ENCODE measurements around the gene UBQLNL.

The UBQLNL gene

GRCh38 chr11:5516599-5516998 is at the start of gene UBQLNL:
Gene UBQLNL, minus strand, starts transcription at chr11:5516699. Its CDS starts 258 bp downstream, at chr11:5516441.
- DNase-seq: no peak

DNA sequence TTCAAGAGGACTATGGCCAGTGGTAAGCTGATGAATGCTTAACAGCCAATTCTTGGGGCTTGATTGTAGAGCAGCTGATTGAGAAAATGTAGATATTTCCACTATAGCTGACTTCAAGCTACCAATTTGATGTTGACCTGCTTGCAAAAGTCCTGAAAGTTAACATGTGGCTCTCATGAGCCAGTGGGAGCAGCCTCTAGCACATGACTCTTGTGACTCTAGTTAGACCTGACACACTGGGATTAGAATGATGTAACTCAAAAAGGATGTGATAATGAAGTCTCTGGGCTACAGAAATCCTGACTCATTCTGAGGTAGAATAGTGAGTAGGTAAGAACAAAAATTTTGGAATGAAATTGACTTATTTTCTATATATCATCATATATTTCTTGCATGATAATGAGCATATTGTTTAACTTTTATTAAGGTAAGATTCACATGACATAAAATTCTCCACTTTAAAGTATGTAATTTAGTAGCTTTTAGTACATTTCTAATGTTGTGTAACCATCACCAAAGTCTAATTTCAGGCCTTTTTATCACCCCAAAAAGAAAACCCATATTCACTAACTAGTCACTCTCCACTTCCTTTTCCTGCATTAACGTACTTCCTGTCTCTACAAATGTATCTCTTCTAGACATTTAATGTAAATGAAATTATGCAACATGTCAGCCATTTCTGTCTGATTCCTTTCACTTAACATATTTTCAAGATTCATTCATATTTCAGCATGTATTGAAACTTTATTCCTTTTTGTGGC is 47.9 kb upstream of the UBQLNL start:
- no peak for DNase-seq

DNA sequence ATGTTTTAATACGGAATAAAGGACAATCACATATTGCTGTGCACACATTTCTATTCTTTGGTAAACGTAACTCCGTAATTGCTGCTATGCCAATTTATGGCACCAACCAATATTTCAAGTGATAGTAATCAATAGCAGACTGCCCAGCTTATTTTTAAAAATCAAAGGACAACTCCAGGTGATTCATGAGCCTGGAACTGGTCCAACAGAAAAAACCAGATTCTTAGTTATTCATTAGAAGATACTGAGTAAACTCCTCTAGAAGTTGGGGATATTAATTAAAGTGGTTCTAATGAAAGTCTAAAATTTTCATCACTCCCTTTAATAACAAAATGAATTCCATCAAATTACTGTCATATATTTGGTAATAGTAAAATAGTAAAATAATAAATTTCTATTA is 41.3 kb upstream of the UBQLNL start:
- no peak for DNase-seq

- no peak for DNase-seq
Measured at GRCh38 chr11:5556596-5557188, 40.2 kb upstream of the UBQLNL start.

DNA sequence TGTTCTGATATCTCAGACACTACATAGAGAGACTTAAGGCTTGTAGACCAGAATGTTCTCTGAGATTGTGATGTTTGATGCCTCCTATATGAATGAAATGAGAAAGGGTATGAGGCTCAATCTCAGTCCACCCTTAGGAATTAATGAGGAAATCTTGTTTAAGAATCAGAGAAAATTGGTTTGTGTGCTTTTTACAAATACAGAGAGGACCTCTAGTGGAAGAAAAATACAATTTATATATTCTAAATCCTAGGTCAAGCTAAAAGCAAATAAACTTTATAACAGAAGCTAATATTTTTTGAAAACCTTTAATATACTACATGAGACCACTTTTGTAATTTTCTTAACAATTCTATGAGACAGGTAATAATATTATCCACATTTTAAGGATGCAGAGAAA is 36.8 kb upstream of the UBQLNL start:
- DNase-seq: no peak

GRCh38 chr11:5550440-5551095 is 34.1 kb upstream of the UBQLNL start:
- DNase-seq: no peak

GRCh38 chr11:5548440-5548839 is 31.9 kb upstream of the UBQLNL start, which contains the start of gene OR52H1:
Gene OR52H1, minus strand, starts transcription at chr11:5548540. Its CDS starts 3,035 bp downstream, at chr11:5545505.
- no peak for DNase-seq

- DNase-seq: no peak
Measured at GRCh38 chr11:5547982-5548381, 31.5 kb upstream of the UBQLNL start.

- DNase-seq: no peak
Measured at GRCh38 chr11:5546457-5546856, 30.0 kb upstream of the UBQLNL start.

- no peak for DNase-seq
Measured at GRCh38 chr11:5541427-5541826, 24.9 kb upstream of the UBQLNL start.

GRCh38 chr11:5536482-5536881 is 20.0 kb upstream of the UBQLNL start:
- DNase-seq: no peak

- no peak for DNase-seq
Measured at GRCh38 chr11:5534046-5534445, 17.5 kb upstream of the UBQLNL start.

- DNase-seq: no peak
Measured at GRCh38 chr11:5531053-5531831, 14.7 kb upstream of the UBQLNL start.

DNA sequence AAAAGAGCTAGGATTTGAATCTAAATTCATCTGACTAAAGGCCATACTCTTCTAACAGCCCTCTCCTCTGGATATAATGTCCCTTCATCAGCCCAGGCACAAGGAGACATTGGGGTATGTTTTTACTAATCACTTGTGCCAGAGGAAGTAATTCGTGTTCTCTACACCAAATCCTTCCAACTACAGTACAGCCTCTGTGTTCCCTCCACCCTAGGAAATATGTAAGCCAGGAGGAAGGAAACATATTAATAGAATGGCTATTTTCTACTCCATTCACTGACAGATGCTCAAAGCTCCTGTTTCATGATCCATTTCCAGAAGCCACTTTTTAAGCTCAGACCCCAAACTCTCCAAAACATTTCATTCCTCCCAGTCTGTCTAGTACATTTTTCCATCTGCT is 12.0 kb upstream of the UBQLNL start:
- no peak for DNase-seq

GRCh38 chr11:5527716-5528115 is 11.2 kb upstream of the UBQLNL start:
- no peak for DNase-seq

DNA sequence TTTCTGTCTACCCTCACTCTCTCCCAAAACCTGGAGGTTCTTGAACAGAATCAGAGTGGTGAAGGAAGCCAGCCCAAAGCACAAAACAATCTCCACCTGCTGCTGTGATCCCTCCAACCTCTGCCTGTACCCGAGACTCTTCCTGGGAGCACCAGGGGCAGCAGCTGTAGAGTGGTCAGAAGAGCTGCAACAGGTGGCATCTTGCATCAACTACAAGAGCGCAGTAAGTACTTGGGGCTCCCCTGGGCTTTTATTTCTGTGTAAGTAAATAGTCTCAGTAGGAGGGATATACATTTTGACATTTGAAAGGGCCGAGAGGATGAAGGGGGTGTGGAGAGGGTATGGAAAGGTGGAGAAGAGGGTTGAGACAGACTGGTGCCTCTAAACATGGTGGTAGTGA is 8.3 kb upstream of the UBQLNL start:
- DNase-seq: no peak

DNA sequence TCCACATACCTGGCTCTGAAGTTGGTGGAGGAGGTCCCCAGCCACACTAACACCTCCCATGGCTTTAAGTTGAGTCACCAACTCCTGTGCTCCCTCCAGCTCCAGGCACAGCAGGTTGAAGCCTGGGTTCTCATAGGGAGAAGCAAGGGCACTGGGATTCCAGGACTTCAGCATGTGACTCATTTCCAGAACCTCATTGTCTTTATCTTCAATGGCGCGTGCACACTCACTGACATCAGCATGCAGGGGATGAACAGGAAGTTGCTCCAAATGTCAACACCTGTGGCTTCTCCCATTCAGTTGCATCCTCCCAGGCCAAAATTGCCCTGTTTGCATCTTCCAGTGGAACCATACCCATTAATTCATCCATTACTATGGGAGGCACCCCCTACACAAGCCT is 5.8 kb upstream of the UBQLNL start:
- no peak for DNase-seq

GRCh38 chr11:5521540-5521939 is 5.0 kb upstream of the UBQLNL start:
- DNase-seq: no peak

- DNase-seq: no peak
Measured at GRCh38 chr11:5514841-5515240, 1.7 kb downstream of the UBQLNL start.

DNA sequence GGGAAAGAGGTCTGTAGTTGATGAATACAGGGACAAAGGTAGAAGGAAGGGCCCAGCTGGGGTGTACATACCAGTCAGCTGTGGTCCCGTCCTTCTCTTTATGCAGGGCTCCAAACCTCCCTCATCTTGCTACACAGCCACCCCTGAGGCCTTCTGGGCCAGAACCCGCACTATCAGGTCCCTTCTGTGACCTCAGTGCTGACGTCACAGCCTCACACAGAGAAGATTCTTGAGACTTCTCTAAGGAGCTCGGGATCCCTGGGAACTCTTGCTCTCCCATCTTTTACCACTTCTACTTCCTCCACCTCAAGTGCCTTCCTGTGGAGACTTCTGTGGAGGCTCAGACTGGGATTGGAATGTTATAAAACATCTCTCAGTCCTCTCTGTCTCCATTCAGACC is 6.7 kb downstream of the UBQLNL start, which contains the start of gene UBQLN3:
Gene UBQLN3, minus strand, starts transcription at position 155 of the 400 bp plus-strand sequence. CDS start 399 bp downstream, outside the sequence.
- no peak for DNase-seq

GRCh38 chr11:5508605-5509004 is 7.9 kb downstream of the UBQLNL start:
- DNase-seq: no peak

DNA sequence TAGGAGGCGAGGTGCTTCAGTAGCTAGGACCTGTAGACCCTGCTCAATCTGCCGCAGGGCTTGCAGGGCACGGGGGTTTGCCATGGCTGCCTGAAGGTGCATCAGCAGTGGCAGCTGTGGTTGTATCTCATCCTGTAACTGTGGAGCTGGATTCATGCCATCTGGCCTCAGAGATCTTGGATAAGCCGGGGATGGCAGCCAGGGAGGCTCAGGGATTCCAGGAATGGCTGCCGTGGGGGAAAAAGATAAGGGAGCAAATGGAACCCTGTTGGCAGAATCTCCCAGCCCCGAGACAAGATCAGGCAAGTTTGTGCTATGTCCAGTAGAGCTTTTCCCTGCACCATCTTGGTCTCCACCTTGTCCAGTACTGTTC is 8.6 kb downstream of the UBQLNL start:
- DNase-seq: no peak

Measured in SHP77 (cell line).